Chondrocyte (in vitro differentiated cells): ENCODE measurements around the gene ABCA6. TPM values are rescaled to one million over a fixed set of nuclear protein-coding genes. Genes with fewer than 3 reads are reported as not detected.
A peak's percentile ranks its signal among the peaks of the same experiment; 100 is the strongest.

Experiments
- DNase-seq: peaks from one replicate; pipeline ENCODE4 v3.0.0; 2021; ENCODE audit warnings: mixed read lengths, low spot score
- H3K27ac Mint-ChIP-seq: one replicate; pipeline ENCODE4 v1.8.0; 2021; ENCODE audit warnings: mild to moderate bottlenecking, moderate library complexity, mixed read lengths; ENCODE audit not compliant: unreplicated experiment
- H3K27me3 Mint-ChIP-seq: 2 replicates; pipeline ENCODE4 v1.8.0; 2021; ENCODE audit warnings: low read depth, mixed read lengths
- H3K36me3 Mint-ChIP-seq: 2 replicates; pipeline ENCODE4 v1.8.0; 2021; ENCODE audit warnings: low read depth, mixed read lengths
- H3K4me1 Mint-ChIP-seq: 2 replicates; pipeline ENCODE4 v1.8.0; 2021; ENCODE audit warnings: low read depth, mild to moderate bottlenecking, mixed read lengths
- H3K4me3 Mint-ChIP-seq: one replicate; pipeline ENCODE4 v1.8.0; 2021; ENCODE audit warnings: mild to moderate bottlenecking, moderate library complexity, mixed read lengths; ENCODE audit not compliant: unreplicated experiment
- H3K9me3 Mint-ChIP-seq: 2 replicates; pipeline ENCODE4 v1.8.0; 2021; ENCODE audit warnings: low read depth, mixed read lengths
- CTCF ChIP-seq: fragments of 200-600 bp; sonication (generic); IDR thresholded peaks from 2 replicates; pipeline ENCODE4 v1.5.0; 2021; ENCODE audit warnings: antibody characterized with exemption, mild to moderate bottlenecking, moderate library complexity
- total RNA-seq: library from RNA; stranded (reverse); gene quantifications from 3 replicates; pipeline ENCODE4 v1.2.1, GENCODE V29; 2021

The ABCA6 gene
- total RNA-seq, 1 donor from 2014 or later = 0.30 TPM

GRCh38 chr17:69179227-69179952 is 37.7 kb upstream of the ABCA6 start:
- H3K9me3 Mint-ChIP-seq = no peaks in the 10 kb centered on the region
- no peak for TF ChIP-seq CTCF
- no peak overlapping the region for H3K4me3 Mint-ChIP-seq
- peaks cover 10% of the 10 kb centered on the region for H3K4me1 Mint-ChIP-seq
- H3K27ac Mint-ChIP-seq = no peak overlapping the region
- DNase-seq = no peak
- no peaks in the 10 kb centered on the region for H3K27me3 Mint-ChIP-seq
- H3K36me3 Mint-ChIP-seq = no peaks in the 10 kb centered on the region

- peaks cover 10% of the 10 kb centered on the region for H3K4me1 Mint-ChIP-seq
- H3K27ac Mint-ChIP-seq = no peak overlapping the region
- TF ChIP-seq CTCF = no peak
- no peaks in the 10 kb centered on the region for H3K36me3 Mint-ChIP-seq
- H3K9me3 Mint-ChIP-seq = no peaks in the 10 kb centered on the region
- no peak overlapping the region for H3K4me3 Mint-ChIP-seq
- H3K27me3 Mint-ChIP-seq = no peaks in the 10 kb centered on the region
- no peak for DNase-seq
These were observed 34.7 kb upstream of the ABCA6 start for GRCh38 chr17:69176457-69176795.

- no peak for TF ChIP-seq CTCF
- H3K4me1 Mint-ChIP-seq = peaks cover 10% of the 10 kb centered on the region
- H3K36me3 Mint-ChIP-seq = no peaks in the 10 kb centered on the region
- H3K27ac Mint-ChIP-seq = peak overlapping the region; percentile 55
- no peak for DNase-seq
- H3K27me3 Mint-ChIP-seq = no peaks in the 10 kb centered on the region
- no peaks in the 10 kb centered on the region for H3K9me3 Mint-ChIP-seq
- no peak overlapping the region for H3K4me3 Mint-ChIP-seq
These were observed 34.1 kb upstream of the ABCA6 start for GRCh38 chr17:69175625-69176456.

GRCh38 chr17:69175262-69175624 is 33.5 kb upstream of the ABCA6 start:
- H3K27ac Mint-ChIP-seq = no peak overlapping the region
- no peak overlapping the region for H3K4me3 Mint-ChIP-seq
- H3K4me1 Mint-ChIP-seq = peaks cover 10% of the 10 kb centered on the region
- no peaks in the 10 kb centered on the region for H3K36me3 Mint-ChIP-seq
- TF ChIP-seq CTCF = no peak
- no peaks in the 10 kb centered on the region for H3K27me3 Mint-ChIP-seq
- no peaks in the 10 kb centered on the region for H3K9me3 Mint-ChIP-seq
- no peak for DNase-seq

- no peak overlapping the region for H3K4me3 Mint-ChIP-seq
- H3K9me3 Mint-ChIP-seq = no peaks in the 10 kb centered on the region
- H3K36me3 Mint-ChIP-seq = no peaks in the 10 kb centered on the region
- no peak for DNase-seq
- H3K4me1 Mint-ChIP-seq = peaks cover 10% of the 10 kb centered on the region
- no peak overlapping the region for H3K27ac Mint-ChIP-seq
- no peak for TF ChIP-seq CTCF
- no peaks in the 10 kb centered on the region for H3K27me3 Mint-ChIP-seq
These were observed 31.4 kb upstream of the ABCA6 start for GRCh38 chr17:69173118-69173517.
